PC-9 (cell line): Measurements from ENCODE around the gene SPART. TPM values are rescaled to one million over a fixed set of nuclear protein-coding genes. Genes with fewer than 3 reads are reported as not detected.
"Not testable (repeated sequence)": the region's sequence is repeated elsewhere in the genome, so short reads cannot be mapped to it uniquely, and the experiment has no call there.

Experiments used
- BruUV-seq: library from RNA; stranded (reverse); fragments of 400-500 nt; replicated peaks from 2 replicates; lab custom pipeline; 2021; lab: Mats Ljungman, UMichigan
- CTCF ChIA-PET: fragments of 300-600 bp; sonication (Branson Sonifier 250); formaldehyde crosslinking; loops from one replicate; lab custom pipeline; 2022; ENCODE audit warnings: antibody characterized with exemption; lab: Charles Lee
- POLR2A ChIA-PET: fragments of 300-600 bp; sonication (Branson Sonifier 250); formaldehyde crosslinking; loops from one replicate; lab custom pipeline; 2022; ENCODE audit warnings: antibody characterized with exemption; ENCODE audit not compliant: unreplicated experiment; lab: Charles Lee
- DNase-seq, 2 experiments: peaks; one replicate each; pipeline versions ENCODE4 v3.0.0 to v3.0.0-alpha.2; 2015 to 2022; ENCODE audit warnings: mixed read lengths in 1 of 2
- H2AFZ ChIP-seq: fragments of 200-600 bp; sonication (generic); 2 replicates; pipeline ENCODE4 v1.8.1; 2017; ENCODE audit warnings: antibody characterized with exemption
- H3F3A ChIP-seq: fragments of 200-600 bp; sonication (generic); 2 replicates; pipeline ENCODE4 v1.8.1; 2017; ENCODE audit warnings: antibody characterized with exemption, mild to moderate bottlenecking, low read depth; ENCODE audit not compliant: insufficient read depth
- H3K27ac ChIP-seq: fragments of 200-600 bp; sonication (generic); 2 replicates; pipeline ENCODE4 v1.6.1; 2016; ENCODE audit warnings: mixed run types
- H3K27me3 ChIP-seq: fragments of 200-600 bp; sonication (generic); 2 replicates; pipeline ENCODE4 v1.6.1; 2016; ENCODE audit warnings: low read depth, mixed run types; ENCODE audit not compliant: insufficient read depth
- H3K36me3 ChIP-seq: fragments of 200-600 bp; sonication (generic); 2 replicates; pipeline ENCODE4 v1.6.1; 2016; ENCODE audit warnings: low read depth, mixed run types
- H3K4me1 ChIP-seq: fragments of 200-600 bp; sonication (generic); replicated peaks from 2 replicates; pipeline ENCODE4 v1.6.1; 2016; ENCODE audit warnings: mixed run types; ENCODE audit not compliant: insufficient read depth
- H3K4me2 ChIP-seq: fragments of 200-600 bp; sonication (generic); 2 replicates; pipeline ENCODE4 v1.6.1; 2017; ENCODE audit warnings: mixed run types
- H3K4me3 ChIP-seq: fragments of 200-600 bp; sonication (generic); 2 replicates; pipeline ENCODE4 v1.6.1; 2016; ENCODE audit warnings: mixed run types
- H3K79me2 ChIP-seq: fragments of 200-600 bp; sonication (generic); 2 replicates; pipeline ENCODE4 v1.6.1; 2017; ENCODE audit warnings: low read depth, mixed run types
- H3K9me2 ChIP-seq: fragments of 200-600 bp; sonication (generic); 2 replicates; pipeline ENCODE4 v1.8.1; 2017; ENCODE audit warnings: mild to moderate bottlenecking; ENCODE audit not compliant: insufficient read depth
- H3K9me3 ChIP-seq: fragments of 200-600 bp; sonication (generic); 2 replicates; pipeline ENCODE4 v1.8.1; 2016; ENCODE audit warnings: low read depth; ENCODE audit not compliant: insufficient read depth
- H4K20me1 ChIP-seq: fragments of 200-600 bp; sonication (generic); 2 replicates; pipeline ENCODE4 v1.8.1; 2017; ENCODE audit not compliant: insufficient read depth
- CTCF ChIP-seq: fragments of 200-600 bp; sonication (generic); conservative IDR thresholded peaks from 2 replicates; pipeline ENCODE4 v1.6.1; 2017; ENCODE audit warnings: mixed run types, antibody characterized with exemption, mild to moderate bottlenecking, moderate library complexity
- EZH2 ChIP-seq: fragments of 200-600 bp; sonication (generic); IDR thresholded peaks from 2 replicates; pipeline ENCODE4 v1.8.0; 2017; ENCODE audit warnings: antibody characterized with exemption, low read depth
- intact Hi-C: fragments of 100-400 bp; cut with micrococcal nuclease; formaldehyde crosslinking; loops from one replicate; pipeline ENCODE4 v1.10.0; 2022; ENCODE audit not compliant: unreplicated experiment
- total RNA-seq: library from RNA; stranded (reverse); gene quantifications from 2 replicates; pipeline ENCODE4 v1.2.3, GENCODE V29; 2021

The SPART gene
- total RNA-seq, 1 experiment from 2014 or later: 51.4 TPM

- DNase-seq: no peak
- H3K27me3 ChIP-seq: no peaks in the 10 kb centered on the region
- H3K9me2 ChIP-seq: no peaks in the 10 kb centered on the region
- no peaks in the 10 kb centered on the region for H3K4me1 ChIP-seq
- H3F3A ChIP-seq: no peaks in the 10 kb centered on the region
- intact Hi-C loops: no loop called here
- no peak overlapping the region for H2AFZ ChIP-seq
- POLR2A ChIA-PET: no interaction called here
- no peak overlapping the region for H3K4me3 ChIP-seq
- H3K36me3 ChIP-seq: peaks cover 27% of the 10 kb centered on the region
- no peaks in the 10 kb centered on the region for H4K20me1 ChIP-seq
- no peak for TF ChIP-seq EZH2
- no peak for TF ChIP-seq CTCF
- no peaks in the 10 kb centered on the region for H3K9me3 ChIP-seq
- H3K4me2 ChIP-seq: no peak overlapping the region
- CTCF ChIA-PET: no interaction called here
- no TSS peak for BruUV-seq
- H3K27ac ChIP-seq: no peak overlapping the region
- H3K79me2 ChIP-seq: no peaks in the 10 kb centered on the region
Measured at GRCh38 chr13:36313047-36313969, 32.9 kb downstream of the SPART start.

- Histone ChIP-seq H3K9me2 (no peaks in the 10 kb centered on the region), H2AFZ (no peak overlapping the region), H3K4me1 (no peaks in the 10 kb centered on the region), H3F3A (no peaks in the 10 kb centered on the region), H3K27me3 (no peaks in the 10 kb centered on the region), H4K20me1 (peaks cover 4% of the 10 kb centered on the region; the same call in 1 of the 2 replicates), H3K27ac (no peak overlapping the region), H3K4me3 (no peak overlapping the region), H3K36me3 (peaks cover 33% of the 10 kb centered on the region), H3K4me2 (no peak overlapping the region), H3K9me3 (no peaks in the 10 kb centered on the region), H3K79me2 (no peaks in the 10 kb centered on the region)
- TF ChIP-seq CTCF (no peak), EZH2 (no peak)
- ChIA-PET CTCF (no interaction called here), POLR2A (no interaction called here)
- no TSS peak for BruUV-seq
- DNase-seq: no peak
- intact Hi-C loops: no loop called here
Measured at GRCh38 chr13:36310417-36311108, 35.6 kb downstream of the SPART start.

- Histone ChIP-seq H2AFZ (no peak overlapping the region), H3F3A (peaks cover 27% of the 10 kb centered on the region), H3K9me3 (no peaks in the 10 kb centered on the region), H3K4me2 (no peak overlapping the region), H3K27me3 (no peaks in the 10 kb centered on the region), H4K20me1 (peaks cover 4% of the 10 kb centered on the region; the same call in 1 of the 2 replicates), H3K4me3 (no peak overlapping the region), H3K4me1 (peaks cover 25% of the 10 kb centered on the region), H3K36me3 (0 out of 2 replicates have a peak, but pooled peaks cover 6% of the 10 kb centered on the region), H3K79me2 (peaks cover 4% of the 10 kb centered on the region; the same call in 1 of the 2 replicates), H3K27ac (no peak overlapping the region), H3K9me2 (no peaks in the 10 kb centered on the region)
- DNase-seq: no peak
- no peak for TF ChIP-seq EZH2
- no peak for TF ChIP-seq CTCF
- BruUV-seq: no TSS peak
- ChIA-PET POLR2A (no interaction called here), CTCF (no interaction called here)
- intact Hi-C loops: no loop called here
Measured at GRCh38 chr13:36302289-36302688, 43.9 kb downstream of the SPART start.

- BruUV-seq: not testable (repeated sequence)
Measured at GRCh38 chr13:36299469-36299868, 46.7 kb downstream of the SPART start.

More at GRCh38 chr13:36299469-36299868, 46.7 kb downstream of the SPART start:
- peak overlapping the region; percentile 82 for H3K27ac ChIP-seq
- H3F3A ChIP-seq: peaks cover 27% of the 10 kb centered on the region
- H3K27me3 ChIP-seq, H3K79me2 ChIP-seq, H4K20me1 ChIP-seq, H3K9me3 ChIP-seq, H3K9me2 ChIP-seq, H3K36me3 ChIP-seq, CTCF ChIA-PET, POLR2A ChIA-PET, H2AFZ ChIP-seq: not testable (repeated sequence)
- peaks cover 34% of the 10 kb centered on the region for H3K4me1 ChIP-seq
- intact Hi-C loops: loop anchor here (5.0 kb wide), 1 partner anchor 48 kb away; the partner anchor contains the start of gene SPART
- peak in 1 of 2 experiments; percentile 87 for DNase-seq
- peak overlapping the region; percentile 83 for H3K4me2 ChIP-seq
- H3K4me3 ChIP-seq: peak overlapping the region; percentile 61; the same call in 1 of the 2 replicates
